CD4-positive, alpha-beta T cell treated with Interleukin-4 for 4 hours (primary cell): ENCODE results near the gene SYTL5.
"Not testable (repeated sequence)": the region's sequence is repeated elsewhere in the genome, so short reads cannot be mapped to it uniquely, and the experiment has no call there.

Experiments
- DNase-seq: peaks from one replicate; pipeline ENCODE4 v3.0.0-alpha.2; 2020

Gene SYTL5

DNA sequence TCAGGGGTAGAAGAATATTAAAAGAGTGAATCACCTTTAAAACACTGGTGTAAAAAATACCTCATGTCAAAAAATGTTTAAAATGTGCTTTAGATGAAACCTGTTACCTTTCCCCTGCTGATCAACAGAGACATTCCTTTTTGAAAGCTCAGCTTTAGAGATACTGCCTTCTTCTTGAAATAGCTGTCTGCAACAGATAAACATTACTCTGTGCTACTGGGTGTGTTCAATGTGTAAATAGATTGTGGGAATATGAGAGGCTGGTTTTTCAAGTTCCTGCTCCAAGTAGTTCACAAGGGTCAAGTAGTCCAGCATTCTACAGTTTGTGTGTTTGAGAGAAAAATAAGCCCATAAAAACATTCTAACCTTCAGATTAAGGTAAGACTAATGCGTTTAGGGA, at the start of gene SYTL5:
TSS of gene SYTL5 (plus strand) at position 263 of the 400 bp plus-strand sequence. CDS start 27,337 bp downstream, outside the sequence.
- no peak for DNase-seq

DNA sequence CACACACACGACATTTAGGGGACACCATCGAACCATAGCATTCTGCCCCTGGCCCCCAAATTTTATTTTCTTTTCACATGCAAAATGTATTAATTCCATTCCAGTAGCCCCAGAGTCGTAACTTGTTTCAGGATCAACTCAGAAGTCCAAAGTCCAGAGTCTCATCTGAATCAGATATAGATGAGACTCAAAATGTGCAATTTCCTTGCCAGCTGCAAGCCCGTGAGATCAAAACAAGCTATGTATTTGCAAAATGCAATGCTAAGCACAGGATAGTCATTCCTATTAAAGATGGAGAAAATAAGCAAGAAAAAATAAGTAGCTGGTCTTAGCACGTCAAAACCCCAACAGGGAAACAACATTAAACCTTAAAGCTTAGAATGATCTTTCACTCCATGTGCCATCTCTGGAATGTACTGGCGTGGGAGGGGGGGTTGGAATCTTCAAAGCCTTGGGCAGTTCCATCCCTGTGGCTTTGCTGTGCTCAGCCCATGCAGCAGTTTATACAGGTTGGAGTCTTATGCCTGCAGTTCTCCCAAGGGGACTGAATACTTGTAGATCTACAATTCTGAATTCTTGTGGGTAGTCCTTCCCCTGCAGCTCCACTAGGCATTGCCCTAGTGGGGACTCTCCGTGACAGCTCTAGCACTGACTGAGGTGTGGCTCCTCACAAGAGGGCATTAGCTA, 47.7 kb upstream of the SYTL5 start:
- no peak for DNase-seq

DNA sequence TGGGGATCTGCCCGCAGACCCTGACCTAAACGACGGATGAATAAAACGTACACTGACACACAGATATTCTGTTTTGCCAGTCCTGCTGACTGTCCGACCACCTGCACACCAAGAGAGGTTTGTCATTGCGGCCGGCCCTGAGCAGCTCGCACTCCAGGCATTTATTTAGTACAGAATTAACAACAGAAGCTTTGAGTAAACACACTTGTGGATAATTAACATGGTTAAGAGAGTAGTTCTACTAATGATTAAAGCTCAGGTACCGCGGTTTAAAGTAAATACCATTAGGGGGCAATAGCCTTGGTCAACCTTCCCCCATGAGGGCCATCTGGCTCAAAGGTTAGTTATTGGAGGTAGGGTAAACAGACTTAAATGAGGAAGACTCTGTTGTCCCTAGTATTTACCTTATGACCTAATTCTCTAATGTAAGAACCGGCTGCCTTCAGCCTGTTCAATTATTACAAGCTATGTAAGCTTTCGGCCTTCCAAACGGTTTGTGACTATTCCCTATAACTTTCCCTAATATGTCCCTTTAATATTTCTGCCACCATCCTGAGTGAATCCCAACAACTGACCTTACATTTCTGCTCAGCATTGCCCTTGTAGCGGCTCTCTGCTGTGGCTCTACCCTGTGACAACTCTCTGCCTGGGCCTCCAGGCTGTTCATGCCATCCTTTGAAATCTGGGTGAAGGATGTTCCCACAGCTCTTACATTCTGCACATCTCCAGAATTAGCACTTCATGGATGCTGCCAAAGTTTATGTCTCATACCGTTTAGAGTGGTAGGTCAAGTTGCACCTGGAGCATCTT, 46.9 kb upstream of the SYTL5 start:
- no peak for DNase-seq

DNA sequence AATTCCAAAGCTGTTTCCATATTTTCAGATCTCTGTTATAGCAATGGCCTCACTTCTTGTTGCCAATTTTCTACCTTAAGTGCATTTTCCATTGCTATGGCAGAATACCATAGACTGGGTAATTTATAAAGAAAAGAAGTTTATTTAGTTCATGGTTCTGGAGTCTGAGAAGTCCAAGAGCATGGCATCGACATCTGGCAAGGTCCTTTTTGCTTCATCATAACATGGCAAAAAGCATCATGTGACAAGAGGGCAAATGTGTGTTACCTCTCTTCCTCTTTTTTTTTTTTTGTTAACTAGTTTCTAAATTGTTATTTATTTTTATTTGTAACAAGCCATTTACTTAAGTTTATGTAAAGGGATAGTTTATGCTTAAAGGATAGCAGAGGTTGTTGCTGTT, 45.2 kb upstream of the SYTL5 start:
- DNase-seq: no peak

DNA sequence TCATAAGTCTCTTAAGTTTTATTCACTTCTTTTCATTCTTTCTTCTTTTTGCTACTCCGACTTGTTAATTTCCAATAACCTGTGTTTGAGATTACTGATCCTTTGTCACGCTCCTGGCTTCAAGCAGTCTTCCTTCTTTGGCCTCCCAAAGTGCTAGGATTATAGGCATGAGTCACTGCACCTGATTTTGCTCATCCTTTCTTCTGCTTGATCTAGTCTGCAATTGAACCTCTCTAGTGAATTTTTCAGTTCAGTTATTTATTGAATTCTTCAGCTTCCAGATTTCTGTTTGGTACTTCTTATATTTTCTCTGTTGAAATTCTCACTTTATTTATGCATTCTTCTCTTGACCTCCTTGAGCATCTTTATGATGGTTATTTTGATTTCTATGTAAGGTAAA, 38.6 kb upstream of the SYTL5 start:
- DNase-seq: no peak

DNA sequence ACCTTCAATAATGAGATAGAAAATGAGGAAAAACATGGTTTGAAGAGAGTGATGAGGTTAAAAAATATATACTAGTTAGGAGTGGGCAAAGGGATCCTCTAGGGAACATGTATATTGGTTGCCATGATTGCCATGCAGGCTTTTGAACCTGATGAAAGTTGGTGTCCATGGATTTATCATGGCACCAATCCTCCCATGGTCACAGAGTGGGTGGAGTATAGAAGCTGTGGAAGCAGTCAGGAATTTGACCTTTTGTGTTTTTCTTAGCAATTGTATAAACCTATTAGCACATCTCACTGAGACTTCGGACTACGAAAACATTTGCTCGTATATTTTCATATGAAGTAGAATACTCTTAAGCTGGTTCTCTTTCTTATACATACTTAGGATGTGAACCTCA, 30.9 kb upstream of the SYTL5 start:
- DNase-seq: no peak

DNA sequence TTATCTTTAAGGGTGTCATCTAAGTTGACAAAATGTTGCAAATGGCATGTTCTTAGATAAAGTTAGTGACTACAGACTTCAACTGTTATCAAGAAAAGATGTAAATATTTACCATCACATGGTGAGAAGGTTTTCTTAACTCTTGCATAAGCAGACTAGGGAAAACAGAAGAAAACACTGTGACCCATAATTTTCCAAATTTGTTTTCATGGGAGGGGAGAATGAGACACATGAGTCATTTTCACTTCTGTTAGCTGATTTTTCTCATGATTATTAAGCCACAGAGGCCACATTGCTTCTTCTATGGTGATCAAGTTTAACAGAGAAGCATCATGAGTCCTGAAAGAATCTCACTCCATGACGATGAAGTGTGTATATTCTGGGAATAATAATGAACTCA, 30.2 kb upstream of the SYTL5 start:
- no peak for DNase-seq

DNA sequence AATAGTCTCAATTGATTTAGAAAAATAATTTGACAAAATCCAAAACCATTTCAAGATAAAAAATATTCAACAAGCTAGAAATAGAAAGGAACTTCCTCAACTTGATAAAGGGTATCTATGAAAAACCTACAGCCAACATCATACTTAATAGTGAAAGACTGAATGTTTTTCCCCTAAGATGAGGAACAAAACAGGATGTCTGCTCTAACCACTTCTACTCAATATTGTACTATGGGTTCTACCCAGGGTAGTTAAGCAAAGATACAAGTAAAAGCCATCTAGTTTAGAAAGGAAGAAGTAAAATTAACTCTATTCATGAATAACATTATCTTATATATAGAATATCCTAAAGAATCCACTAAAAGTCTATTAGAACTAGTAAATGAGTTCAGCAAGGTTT, 21.5 kb upstream of the SYTL5 start:
- no peak for DNase-seq

DNA sequence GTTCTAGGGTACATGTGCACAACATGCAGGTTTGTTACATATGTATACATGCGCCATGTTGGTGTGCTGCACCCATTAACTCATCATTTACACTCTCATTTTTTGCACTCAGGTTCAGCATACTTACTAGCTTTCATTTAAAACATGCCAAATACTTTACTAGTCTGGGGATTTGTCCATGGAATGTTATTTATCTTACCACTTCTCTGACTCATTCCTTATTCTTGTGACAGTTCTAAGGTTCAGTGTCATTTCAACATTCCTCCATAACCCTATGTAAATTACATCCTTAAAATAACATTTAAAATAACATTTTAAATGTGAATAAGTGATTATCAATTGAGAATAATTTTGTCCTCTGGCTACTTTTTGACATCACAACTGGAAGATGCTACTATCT, 19.5 kb upstream of the SYTL5 start:
- no peak for DNase-seq

DNA sequence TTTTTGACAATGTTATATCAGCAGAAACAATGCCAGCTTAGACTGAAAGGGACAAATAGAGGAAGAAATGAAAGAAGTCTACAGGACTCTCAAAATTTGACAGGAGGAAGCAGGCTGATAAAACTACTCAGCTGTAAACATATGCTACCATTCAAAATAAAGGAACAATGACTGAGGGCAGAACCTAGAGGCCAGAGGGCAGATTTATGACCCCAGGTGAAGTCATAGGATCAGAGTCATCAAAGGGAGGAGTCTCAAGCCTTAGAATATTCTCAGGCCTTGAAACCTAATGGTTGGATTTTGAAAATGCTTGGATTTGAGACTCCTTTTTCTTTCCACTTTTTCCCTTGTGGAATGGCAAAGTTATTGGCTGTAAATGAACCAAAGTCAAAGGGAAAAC, 17.0 kb upstream of the SYTL5 start:
- DNase-seq: no peak

DNA sequence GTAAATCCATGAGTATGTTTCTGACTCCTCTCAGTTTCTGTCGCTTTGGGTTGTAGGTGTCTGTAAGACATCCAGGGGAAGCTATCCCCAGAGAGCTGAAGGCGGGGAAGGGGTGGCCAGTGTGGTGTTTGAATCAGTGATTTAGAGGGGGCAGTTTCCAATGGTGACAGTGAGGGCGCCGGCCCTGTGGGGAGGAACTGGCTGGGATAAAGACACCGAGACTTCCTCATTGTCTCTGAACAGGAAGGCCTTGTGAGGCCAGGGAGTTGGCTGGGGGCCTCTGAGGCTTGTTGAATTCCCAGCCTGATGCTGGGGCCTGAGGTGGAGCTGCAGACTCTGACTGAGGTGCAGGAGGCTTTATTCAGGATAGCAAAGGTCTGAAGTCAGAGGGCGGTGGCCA, 15.1 kb upstream of the SYTL5 start:
- DNase-seq: not testable (repeated sequence)

DNA sequence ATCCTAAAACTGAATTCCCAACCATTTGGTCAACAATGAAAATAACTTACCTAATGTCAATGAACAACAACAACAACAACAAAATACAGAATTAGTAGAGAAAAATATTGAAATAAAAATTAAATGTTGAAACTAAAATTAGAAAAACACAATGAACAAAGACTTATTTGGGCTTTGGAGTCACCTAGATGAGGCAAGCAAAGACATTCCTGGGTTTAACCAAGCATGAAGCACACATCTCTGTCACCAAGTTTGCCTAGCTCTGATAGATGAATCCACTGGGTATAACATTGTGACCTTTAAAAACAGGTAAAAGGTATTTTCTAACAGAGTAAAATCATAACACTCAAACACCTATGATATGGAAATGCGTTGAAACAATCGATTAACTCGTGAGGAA, 13.2 kb upstream of the SYTL5 start:
- DNase-seq: no peak

DNA sequence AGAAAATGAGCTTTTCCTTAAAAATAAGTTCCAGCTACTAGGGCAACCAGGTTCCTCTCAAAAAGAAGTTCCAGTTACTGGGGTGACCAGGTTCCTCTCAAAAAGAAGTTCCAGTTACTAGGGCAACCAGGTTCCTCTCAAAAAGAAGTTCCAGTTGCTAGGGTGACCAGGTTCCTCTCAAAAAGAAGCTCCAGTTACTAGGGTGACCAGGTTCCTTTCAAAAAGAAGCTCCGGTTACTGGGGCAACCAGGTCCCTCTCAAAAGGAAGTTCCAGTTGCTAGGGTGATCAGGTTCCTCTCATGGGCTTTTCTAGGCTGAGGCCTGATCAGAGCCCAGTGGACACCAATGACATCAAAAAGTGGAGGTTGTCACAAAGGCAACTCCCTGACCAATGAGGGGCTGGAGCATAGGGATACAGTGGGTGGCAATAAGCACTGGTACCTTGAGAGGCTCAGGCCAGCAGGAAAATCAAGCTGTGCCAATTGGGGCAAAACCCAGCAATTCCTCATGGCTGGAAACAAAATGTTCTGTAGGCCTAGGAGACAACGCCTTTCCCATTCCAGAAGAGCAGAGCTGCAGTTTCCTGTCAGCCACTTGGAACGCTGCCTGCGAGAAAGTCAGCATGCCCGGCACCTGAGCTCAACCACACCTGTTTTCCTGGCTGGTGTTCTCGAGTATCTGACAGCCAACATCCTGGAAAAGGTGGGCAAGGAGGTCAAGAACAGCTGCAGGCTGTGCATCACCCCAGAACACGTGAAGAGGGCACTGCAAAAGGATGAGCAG, 12.3 kb upstream of the SYTL5 start:
- DNase-seq: peak; percentile 8

DNA sequence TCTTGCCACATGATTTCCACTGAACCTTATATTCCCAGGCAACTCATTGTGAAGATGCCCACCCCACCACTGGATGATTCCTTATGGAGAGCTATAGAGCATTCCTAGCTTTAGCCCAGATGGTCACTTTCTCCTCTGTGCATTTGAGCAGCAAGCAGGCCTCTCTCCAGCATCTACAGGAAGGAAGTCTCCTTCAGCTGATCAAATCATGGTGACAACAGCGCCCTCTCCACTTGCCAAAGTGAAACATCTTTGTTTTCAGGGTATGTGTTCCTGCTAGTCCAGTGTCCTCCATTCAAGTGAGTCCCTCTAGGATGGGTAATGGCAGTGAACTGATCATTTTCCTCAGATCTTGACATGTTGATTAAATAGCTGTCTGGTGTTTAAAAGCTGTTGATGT, 10.9 kb upstream of the SYTL5 start:
- no peak for DNase-seq

DNA sequence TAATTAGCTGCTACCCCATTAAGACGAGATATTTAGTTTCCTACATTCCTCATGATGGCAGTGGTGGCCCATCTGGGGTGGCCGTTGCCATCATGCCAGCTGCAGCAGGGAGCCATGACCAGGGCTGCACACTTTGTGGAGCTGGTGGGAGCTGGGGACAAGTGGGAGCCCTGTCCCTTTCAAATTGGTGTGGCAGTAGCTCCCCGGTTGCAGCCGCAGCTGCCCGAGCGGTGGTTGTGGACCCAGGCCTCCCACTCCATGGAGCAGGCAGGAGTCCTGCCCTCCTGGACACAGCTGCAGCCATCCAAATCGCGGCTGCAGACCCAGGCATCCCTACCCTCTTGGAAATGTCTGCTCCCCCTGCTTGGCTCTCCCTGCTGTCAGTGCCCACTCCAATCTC, 9.3 kb upstream of the SYTL5 start:
- DNase-seq: no peak

DNA sequence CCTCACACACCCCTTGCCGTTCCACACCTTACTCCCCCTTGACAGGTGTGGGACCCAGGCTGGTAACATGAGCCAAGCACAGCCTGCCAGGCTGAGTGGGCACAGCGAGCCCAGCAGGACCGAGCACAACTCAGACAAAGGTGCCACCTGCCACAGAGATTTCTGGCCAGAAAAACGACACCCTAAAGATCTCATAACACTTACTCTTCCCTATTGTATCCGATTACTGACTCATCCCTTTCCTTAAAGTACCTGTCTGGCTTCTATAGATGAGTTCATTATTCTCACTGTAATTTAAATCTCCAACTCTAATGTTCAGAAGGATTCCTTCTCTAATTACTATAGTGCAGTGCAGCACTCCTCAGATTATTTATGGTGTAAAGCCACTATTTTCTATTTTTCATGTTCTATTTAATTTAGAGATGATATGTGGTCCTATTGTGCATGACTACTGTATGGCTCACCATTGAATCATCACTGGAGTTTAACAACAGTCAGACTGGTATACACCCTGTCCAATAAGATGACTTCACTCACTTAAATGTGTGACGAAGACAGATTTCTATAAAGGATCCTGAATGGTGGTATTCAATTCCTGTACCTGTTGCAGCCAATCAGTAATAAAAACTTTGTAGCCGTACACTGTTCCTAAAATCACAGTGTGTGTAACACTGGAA, 7.6 kb upstream of the SYTL5 start:
- no peak for DNase-seq

DNA sequence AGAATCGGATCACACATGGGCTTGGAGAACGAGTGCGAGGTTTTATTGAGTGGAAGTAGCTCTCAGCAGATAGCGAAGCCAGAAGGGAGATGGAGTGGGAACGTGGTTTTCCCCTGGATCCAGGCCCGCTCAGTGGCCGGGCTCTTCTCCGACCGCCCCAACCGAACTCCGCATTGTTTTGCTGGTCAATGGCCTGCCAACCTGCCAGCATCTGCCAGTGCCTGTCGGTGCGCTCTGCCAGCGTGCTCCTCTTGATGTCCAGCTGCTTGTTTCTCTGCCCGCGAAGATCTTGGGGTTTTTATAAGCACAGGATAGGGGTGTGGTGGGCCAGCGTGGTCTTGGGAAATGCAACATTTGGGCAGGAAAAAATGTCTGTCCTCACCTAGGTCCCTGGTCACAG, 5.6 kb upstream of the SYTL5 start:
- no peak for DNase-seq

DNA sequence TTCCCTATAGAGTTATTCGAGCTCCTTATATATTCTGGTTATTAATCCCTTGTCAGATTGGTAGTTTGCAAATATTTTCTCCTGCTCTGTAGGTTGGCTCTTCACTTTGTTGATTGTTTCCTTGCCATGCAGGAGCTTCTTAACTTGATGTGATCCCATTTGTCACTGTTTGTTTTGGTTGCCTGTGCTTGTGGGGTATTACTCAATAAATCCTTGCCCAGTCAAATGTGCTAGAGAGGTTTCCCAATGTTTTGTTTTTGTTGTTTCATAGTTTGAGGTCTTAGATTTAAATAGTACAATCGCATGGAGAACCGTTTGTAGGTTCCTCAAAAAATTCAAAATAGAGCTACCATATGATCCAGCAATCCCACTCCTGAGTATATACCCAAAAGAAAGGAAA, 2.3 kb upstream of the SYTL5 start:
- no peak for DNase-seq

DNA sequence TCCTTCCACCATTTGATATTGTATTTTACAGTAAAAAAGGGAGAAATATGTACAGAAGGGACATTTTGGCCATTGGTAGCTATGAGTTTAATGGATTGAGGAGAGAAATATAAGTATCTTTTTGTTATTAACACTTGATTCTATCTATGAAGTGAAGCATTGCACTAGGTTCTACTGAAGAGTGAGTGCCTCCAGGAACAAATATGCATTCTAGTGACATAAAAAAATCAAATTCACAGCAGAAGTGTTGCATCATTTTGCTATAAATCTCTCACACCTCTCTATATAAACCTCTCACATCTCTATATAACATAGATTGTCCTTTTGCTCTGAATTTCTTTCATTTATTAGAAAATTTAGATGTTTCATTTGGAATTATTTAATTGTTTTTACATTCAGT, 425 bp downstream of the SYTL5 start:
- no peak for DNase-seq

DNA sequence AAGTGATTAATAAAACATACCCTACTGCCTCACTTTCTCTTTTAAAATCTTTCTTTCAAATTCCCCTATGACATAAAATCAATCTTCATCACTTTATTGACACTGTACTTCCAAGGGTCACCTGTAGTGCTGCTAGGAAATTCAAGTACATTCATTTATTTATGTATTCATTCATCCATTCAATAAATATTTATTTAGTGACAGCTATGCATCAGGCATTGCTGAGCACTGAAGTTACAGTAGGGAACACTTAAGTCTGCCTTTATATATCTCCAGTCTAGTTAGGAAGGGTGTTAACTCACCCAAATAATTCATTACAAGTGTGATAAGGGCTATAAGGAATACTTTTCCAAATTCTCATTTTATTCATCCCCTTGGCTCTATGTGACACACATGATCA, 2.3 kb downstream of the SYTL5 start:
- no peak for DNase-seq

DNA sequence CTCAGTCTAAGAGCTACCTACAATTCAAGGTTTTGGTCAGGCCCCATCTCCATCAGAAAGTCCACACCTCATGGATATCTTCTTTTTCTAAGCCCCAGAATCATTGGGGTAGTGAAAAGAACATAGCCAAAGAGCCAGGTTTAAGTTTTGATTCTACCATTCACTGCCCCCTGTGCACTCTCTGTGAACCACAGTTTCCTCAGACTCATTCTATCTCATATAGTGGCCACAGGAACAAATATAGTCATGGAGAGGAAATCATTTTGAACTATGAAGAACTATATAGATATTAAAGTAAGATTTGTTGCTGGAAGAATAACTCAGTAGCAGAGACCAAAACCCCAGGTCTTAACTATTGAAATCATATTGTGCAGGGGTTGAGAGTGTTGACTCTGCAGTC, 3.3 kb downstream of the SYTL5 start:
- no peak for DNase-seq

DNA sequence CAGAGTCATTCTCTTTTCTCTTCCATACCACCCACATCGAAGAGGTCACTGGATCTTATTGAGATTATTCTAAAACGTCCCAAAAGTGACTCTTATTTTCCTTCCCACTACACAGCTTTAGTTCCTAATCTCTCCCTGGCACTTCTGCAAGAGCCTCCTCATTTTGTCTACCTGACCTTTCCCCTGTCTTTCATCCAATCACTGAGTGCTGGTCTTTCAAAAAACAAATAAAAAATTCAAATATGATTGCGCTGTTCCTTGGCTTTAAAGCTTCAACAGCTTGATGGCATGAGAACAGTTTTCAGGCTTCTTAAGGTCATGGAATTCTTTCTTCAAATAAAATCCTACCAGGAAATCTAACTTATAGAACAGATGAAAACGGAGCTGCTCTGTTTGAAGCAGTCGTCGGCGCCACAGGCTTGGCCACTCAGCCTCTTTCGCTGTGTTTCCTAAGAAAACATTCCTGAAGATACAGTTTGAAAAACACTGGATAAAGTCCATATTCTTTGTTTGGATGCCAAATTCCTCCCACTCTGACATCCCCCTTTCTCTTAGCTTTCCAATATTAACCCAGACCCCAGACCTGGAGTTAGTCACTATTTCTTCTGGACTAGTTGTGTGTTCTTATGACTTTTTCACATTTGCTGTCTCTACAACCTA, 12.5 kb downstream of the SYTL5 start:
- DNase-seq: no peak

DNA sequence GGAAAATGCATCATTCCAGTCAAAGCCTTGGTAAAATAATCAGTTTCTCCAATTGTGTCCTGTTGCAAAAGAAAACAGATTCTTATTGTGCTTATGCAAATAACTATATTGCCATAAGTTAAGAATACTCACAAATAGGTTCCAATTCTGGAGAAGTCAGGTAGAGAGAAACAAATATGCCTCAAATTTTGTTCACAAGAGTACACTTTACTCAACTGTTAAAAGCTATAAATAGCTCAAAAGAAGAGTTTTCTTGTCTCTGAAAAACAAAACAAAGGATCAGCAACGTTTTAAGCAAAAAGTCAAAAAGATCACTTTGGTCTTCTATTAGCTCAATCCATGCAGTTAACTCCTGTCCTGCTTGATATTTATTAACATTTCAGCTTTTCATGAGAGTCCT, 21.9 kb downstream of the SYTL5 start:
- DNase-seq: no peak
